DMS53 treated with DMSO at 0.1 percent for 48 hours (cell line): ENCODE results near the gene ADAP1.

Experiments
- DNase-seq: peaks from one replicate; lab custom pipeline; 2025; ENCODE audit not compliant: unreplicated experiment; lab: John Stamatoyannopoulos, UW

Gene ADAP1

GRCh38 chr7:923108-924041, 31.1 kb downstream of the ADAP1 start:
- no peak for DNase-seq

- no peak for DNase-seq
Observed at GRCh38 chr7:922334-923107, 32.0 kb downstream of the ADAP1 start.

DNA sequence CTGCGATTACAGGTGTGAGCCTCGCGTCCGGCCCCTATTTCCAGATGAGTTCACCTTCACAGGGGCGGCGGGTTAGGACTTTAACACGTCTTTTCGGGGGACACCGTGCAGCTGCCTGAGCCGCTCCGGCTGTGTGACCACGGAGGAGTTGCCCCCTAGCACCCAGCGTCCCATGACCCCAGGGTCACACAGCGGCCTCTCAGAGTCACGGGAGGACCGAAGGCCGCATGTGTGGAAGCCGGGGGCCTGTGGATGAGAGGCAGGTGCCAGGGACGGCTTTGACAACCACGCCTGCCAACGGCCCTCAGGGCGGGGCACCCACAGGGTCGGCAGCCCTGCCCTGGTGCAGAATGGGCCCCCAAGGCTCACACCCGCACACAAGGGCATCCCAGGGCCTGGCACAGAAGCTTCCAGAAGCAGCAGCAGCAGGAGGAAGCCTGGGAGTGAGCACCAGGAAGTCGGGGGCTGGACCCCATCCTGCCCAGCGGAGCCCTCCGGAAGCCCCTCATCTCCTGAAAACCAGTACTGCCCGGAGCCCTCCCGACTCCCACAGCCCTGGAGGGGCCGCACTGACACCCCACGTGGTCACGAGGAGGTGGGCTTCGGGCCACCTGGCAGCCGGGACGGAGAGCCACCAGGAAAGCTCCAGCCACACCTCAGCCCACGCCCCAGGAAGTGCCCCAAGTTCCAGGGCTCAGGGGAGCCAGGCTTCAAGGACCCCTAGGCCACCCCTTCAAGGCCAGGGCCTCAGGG, 32.7 kb downstream of the ADAP1 start:
- DNase-seq, result no peak

DNA sequence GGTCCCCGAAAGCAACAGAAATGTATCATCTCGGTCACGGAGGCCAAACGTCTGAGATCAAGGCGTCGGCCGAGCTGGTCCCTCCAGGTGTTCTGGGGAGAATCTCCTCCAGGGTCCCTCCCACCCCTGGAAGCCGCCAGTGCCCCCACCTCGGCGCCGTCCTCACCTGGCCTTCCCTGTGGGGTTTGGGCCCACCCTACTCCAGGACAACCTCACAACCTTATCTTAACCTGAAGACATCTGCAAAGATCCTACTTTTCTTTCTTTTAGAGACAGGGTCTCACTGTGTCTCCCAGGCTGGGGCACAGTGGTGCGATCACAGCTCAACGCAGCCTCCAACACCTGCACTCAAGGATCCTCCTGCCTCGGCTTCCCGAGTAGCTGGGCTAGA, 33.4 kb downstream of the ADAP1 start:
- no peak for DNase-seq

DNA sequence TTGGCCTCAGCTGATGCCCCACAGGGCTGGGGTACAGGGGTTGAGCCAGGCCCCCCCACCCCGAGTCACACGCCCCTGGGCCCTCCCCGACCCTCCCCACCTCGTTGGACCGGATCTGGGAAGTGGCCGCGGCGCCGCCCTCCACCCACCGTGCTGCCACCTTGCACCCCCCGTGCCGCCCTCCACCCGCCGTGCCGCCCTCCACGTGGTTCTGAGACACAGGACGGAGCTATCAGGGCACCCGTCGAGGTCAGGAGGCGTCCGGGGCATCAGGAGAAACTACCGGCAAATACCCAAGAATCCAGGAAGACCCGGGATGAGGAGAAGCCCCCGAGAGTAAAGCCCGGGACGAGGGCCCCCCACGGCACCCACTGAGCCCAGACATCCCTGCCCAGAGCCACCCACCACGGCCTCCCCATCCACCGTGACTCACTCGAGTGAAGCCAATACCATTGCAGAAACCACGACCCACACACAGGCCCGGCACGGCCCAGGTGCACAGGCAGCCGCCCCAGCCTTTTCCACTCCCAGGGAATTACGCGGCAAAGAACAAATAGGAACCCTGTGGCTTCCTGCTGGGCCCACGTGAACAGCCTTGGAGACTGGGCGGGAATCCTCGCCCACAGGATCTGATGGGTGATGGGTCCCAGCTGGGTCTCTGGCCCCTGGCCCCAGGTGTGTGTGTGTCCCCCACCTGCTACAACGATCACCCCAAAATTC, 34.0 kb downstream of the ADAP1 start:
- DNase-seq, result no peak

DNA sequence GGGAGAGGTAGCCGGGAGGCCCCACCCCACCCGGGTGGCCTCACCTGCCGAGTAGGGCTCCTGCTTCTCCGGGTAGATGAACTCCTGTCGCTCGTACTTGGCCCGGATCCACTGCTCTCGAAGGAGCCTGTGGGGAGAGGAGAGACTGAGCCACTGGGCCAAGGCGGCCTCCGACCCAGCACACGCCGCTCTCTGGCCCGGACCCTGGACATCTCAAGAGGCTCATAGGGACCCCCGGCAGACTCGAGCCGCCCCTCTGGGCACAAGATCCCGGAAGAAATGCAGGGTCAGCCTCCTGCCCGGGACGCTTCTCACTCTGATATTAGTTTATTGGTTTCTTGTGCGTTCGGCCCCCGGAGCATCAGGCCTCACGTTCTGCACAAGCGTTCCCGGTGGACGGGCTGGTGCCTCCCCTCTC, 34.5 kb downstream of the ADAP1 start:
- DNase-seq, result no peak

DNA sequence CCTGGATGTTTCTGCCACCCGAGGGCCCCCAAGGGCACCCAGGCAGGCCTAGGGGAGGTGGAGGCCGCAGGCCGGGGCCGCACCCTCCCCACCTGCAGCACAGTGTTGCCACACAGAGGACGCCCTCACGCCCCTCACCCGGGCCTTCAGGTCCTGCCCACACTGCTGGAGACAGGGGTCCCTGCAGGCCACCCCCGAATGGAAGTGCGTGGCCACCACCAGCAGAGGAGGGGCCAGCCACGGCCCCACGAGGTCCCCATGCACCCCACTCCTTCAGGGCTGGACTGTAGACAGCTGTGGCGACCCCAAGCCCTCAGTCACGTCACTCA, 35.4 kb downstream of the ADAP1 start:
- DNase-seq, result no peak

DNA sequence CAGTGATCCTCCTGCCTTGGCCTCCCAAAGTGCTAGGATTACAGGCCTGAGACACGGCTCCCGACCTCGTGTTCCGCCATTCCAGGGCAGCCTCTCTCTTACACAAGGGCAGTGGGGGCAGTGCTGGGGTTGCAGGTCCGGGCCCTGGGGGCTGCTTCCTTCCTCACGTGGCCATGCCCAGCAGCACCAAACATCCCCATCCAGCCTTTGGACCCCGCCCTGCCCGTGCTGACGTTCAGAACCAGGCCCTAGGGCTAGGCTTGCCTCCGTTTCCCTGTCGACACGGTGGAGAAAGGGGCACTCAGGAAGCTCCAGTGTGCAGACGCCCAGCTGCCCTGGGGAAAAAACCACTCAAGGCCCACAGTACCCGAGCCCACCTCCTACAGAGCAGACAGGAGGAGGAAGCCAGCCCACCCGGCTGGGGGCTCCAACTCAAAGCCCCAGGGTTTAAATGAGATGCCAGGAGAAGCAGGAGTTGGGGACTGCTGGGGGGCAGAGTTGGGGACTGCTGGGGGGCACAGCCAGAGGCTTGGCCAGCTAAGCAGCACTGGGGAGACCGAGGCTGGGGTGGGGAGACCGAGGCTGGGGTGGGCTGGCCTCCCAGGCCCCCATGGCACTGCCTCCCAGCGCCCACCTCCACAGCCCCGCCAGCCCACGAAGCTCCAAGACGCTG, 35.9 kb downstream of the ADAP1 start:
- DNase-seq, result no peak

DNA sequence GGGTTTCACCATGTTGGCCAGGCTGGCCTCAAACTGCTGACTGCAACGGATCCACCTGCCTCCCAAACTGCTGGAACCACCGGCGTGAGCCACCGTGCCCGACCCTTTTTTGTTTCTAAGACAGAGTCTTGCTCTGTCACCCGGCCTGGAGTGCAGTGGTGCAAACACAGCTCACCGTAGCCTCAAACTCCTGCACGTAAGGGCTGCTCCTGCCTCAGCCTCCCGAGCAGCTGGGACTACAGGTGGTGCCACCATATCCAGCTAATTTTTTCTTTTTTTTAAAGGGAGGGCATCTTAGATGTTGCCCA, 36.4 kb downstream of the ADAP1 start:
- DNase-seq, result no peak

DNA sequence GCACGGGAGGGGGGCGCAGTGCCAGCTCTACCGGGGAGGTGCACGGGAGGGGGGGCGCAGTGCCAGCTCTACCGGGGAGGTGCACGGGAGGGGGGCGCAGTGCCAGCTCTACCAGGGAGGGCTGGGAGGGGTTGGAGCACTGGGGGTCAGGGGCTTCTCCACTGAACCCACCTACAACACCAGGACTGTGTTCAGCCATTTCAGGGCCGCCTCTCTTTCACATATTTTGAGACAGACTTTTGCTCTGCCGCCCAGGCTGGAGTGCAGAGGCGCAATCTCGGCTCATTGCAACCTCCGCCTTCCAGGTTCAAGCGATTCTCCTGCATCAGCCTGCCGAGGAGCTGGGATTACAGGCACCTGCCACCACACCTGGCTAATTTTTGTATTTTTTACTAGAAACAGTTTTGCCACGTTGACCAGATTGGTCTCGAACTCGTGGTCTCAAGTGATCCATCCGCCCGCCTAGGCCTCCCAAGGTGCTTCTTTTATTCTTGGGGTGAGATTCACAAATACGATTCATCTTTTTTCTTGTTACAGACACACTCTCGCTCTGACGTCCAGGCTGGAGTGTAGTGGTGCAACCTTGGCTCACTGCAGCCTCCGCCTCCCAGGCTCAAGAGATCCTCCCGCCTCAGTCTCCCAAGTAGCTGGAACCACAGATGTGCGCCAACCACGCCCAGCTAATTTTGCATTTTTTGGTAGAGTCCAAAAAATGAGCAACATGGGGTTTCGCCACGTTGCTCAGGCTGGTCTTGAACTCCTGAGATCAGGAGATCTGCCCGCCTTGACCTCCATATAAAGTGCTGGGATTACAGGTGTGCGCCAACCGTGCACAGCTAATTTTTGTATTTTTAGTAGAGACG, 37.0 kb downstream of the ADAP1 start:
- no peak for DNase-seq

DNA sequence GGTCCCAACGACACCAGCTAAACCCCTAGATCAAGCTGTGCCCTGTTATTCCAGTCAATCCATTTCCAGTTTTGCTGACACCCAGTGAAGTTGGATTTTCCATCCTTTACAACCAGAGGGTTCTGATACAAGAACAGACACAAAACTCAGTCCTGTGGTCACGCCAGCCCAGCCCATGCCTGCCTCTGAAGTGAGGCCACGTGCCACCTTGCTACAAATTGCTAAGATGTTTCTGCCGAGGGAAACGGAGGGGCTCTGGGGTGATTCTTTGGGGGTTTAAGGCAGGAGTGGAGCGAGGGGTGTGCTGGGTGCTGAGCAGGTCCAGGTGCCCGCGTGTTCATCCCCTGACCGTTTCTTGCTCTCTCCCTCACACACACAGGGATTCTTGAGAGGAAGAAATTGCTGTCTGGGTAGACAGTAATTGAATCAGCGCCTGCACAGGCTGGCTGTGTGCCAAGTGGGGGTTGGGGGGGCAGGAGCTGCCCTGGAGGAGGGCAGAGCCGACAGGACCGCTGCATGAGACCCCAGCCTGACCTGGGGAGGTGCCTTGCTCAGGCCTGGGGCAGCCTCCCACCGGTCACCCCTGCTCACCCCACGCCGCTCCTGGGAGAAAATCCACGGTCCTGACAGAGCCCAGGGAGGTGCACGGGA, 38.1 kb downstream of the ADAP1 start:
- no peak for DNase-seq

DNA sequence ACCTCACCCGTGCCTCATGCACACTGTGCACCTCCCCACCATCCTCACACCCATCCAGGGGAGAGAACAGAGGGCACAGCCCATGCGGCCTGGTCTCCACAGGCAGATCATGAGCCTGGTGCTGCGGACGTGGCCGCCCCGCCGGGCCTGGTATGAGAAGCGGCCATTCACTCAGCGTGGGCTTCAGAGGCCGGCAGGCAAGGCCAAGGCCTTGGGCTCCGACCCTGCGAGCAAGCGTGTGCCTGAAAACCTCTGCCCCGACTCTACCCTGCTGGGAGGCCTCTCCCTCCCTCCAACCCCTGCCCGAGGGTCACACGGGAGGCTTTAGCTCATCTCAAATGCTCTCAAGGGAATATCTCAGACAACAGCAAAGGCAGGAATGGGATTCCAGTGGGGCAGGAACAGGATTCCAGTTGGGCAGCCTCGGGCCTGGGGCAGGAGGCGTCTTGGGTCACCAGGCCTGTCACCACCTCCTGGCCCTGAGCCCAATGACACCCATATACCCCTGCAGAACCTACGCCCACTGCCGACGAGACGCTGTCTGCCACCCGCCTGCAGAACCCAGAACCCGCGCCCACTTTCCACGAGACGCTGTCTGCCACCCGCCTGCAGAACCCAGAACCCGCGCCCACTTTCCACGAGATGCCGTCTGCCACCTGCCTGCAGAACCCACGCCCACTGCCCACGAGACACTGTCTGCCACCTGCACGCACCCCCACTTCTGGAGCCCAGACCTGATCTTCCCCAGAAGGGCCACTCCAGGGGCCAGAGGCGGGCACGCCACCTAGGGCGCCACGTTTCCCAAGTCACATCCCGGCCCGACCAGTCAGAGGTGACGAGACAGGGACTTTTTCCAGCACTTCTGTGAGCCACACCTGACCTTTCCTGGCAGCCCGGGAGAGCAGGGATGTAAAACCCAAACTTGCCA, 38.9 kb downstream of the ADAP1 start:
- no peak for DNase-seq

DNA sequence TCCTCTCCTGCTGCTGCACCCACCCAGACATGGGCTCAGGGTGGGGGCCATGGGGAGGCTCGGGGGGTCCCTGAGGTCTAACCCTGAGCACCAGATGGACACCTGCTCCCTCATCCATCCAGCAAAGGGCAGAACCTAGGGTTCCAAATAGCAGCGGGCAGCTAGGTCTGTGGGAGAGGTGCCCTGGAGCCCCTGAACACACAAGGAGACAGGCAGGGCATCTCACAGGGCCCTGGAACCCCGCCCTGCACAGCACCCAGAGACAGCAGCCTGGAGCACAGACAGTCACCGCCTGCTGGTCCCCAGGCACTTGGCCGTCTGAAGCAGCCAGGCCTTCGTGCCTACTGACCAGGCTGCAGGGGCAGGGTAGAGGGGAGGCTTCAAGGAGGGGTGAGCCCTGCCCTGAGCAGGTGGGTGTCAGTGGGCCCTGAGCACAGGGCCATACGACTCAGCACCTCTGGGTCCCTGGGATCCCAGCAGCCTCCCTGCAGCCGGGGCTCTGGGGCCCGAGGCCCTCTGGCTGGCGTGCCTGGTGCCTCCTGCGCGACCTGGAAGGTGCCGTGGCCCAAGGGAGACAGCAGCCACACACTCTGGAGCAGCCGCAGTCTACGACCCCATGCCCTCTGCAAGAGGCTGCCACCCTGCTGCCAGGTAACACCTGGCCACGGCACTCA, 39.8 kb downstream of the ADAP1 start:
- no peak for DNase-seq

- DNase-seq, result no peak
Observed at GRCh38 chr7:913736-914520, 40.6 kb downstream of the ADAP1 start.

DNA sequence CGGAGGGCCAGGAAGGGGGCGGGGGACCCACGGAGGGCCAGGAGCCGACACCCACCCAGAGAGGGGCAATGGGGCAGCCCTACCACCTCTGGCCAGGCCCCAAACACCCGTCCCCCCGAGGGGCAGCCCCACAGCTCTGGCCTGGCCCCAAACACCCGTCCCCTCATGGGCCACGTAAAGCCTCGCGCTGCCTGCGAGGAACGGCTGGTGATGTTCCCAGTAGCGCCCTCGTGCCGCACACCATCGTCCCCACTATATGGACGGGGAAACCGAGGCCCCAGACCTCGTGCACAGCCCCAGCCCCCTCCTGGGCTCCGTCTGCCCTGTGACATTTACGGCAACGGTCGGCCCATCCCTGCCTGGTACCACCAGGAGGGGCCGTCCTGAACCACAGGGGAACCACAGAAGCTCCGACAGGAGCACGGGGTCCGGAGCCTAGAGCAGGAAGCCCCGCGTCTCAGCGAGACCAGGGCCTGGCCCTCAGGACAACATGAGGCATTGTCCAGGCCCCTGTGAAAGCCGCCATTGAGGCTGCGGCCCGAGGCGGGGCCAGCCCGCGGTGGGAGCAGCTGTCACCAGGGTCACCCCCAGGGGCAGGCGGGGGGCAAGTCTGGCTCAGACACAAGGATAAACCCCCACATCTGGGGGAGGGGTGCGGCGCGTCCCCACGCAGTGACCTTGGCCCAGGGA, 42.5 kb downstream of the ADAP1 start:
- no peak for DNase-seq

DNA sequence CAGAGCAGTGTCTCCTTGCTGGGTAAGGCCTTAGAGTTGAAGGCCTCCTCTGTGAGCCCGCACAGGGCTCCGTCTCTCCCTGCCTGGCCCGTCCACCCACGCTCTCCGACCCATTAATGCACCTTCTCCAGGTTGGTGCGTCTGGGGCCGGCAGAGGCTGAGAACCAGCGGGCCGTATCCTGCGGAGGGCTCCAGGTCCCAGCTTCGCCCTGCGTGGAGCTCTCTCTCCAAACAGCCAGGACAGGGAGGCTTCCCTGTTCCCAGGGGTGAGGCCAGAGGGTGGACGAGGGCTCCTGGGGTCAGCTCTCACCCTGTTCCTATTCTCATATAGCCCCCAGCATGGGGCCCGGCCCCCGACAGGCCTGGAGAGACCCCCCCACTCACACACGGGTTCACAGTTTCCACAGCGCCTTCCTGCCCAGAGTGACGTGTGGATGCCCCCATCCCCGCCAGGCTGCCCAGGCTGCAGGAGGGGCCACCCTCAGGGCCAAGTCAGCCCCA, 43.5 kb downstream of the ADAP1 start:
- DNase-seq, result no peak
